ENCODE results near the gene PRSS36. TPM values are rescaled to one million over a fixed set of nuclear protein-coding genes. Genes with fewer than 3 reads are reported as not detected.

Gene PRSS36
- total and polyA plus RNA-seq, 4 donors, result 1.4 to 10.5 (median 6.6) TPM

- peaks cover 87% of the 10 kb centered on the region for H3K36me3 ChIP-seq (ENCODE audit: control insufficient read depth, insufficient read depth, low read length)
- peaks cover 37% of the 10 kb centered on the region for H3K4me1 ChIP-seq (ENCODE audit: control insufficient read depth, insufficient read depth, low read length)
- no peaks in the 10 kb centered on the region for H3K27me3 ChIP-seq (ENCODE audit: control insufficient read depth, insufficient read depth, low read length)
- no peaks in the 10 kb centered on the region for H3K9me3 ChIP-seq (ENCODE audit: control insufficient read depth, insufficient read depth, low read length)
- H3K4me3 ChIP-seq (ENCODE audit: low read depth, low read length), result no peak overlapping the region
- DNase-seq (ENCODE audit: low read depth in 4 of 6, low spot score in 6 of 6), result peak in 2 of 6 donors; percentile 57 to 70
- peak overlapping the region; percentile 73 for H3K27ac ChIP-seq (ENCODE audit: low read depth, low read length)
- 64% methylated on average over 13 of the region's 14 CpGs for WGBS (ENCODE audit: insufficient coverage)
Observed at GRCh38 chr16:31128711-31129567, 20.9 kb downstream of the PRSS36 start.

GRCh38 chr16:31127182-31127581 is 22.7 kb downstream of the PRSS36 start:
- no peaks in the 10 kb centered on the region for H3K9me3 ChIP-seq (ENCODE audit: control insufficient read depth, insufficient read depth, low read length)
- no peak for DNase-seq (ENCODE audit: low read depth in 4 of 6, low spot score in 6 of 6)
- H3K27me3 ChIP-seq (ENCODE audit: control insufficient read depth, insufficient read depth, low read length), result no peaks in the 10 kb centered on the region
- no peak overlapping the region for H3K4me3 ChIP-seq (ENCODE audit: low read depth, low read length)
- H3K4me1 ChIP-seq (ENCODE audit: control insufficient read depth, insufficient read depth, low read length), result peaks cover 31% of the 10 kb centered on the region
- WGBS (ENCODE audit: insufficient coverage), result 94% methylated on average over 13 of the region's 13 CpGs
- peaks cover 82% of the 10 kb centered on the region for H3K36me3 ChIP-seq (ENCODE audit: control insufficient read depth, insufficient read depth, low read length)
- H3K27ac ChIP-seq (ENCODE audit: low read depth, low read length), result no peak overlapping the region

- no peaks in the 10 kb centered on the region for H3K27me3 ChIP-seq (ENCODE audit: control insufficient read depth, insufficient read depth, low read length)
- H3K4me3 ChIP-seq (ENCODE audit: low read depth, low read length), result no peak overlapping the region
- 96% methylated on average over 3 of the region's 3 CpGs for WGBS (ENCODE audit: insufficient coverage)
- no peak for DNase-seq (ENCODE audit: low read depth in 4 of 6, low spot score in 6 of 6)
- peaks cover 31% of the 10 kb centered on the region for H3K4me1 ChIP-seq (ENCODE audit: control insufficient read depth, insufficient read depth, low read length)
- peaks cover 81% of the 10 kb centered on the region for H3K36me3 ChIP-seq (ENCODE audit: control insufficient read depth, insufficient read depth, low read length)
- H3K27ac ChIP-seq (ENCODE audit: low read depth, low read length), result no peak overlapping the region
- no peaks in the 10 kb centered on the region for H3K9me3 ChIP-seq (ENCODE audit: control insufficient read depth, insufficient read depth, low read length)
Observed at GRCh38 chr16:31125844-31126243, 24.0 kb downstream of the PRSS36 start.

GRCh38 chr16:31120129-31120528 is 29.7 kb downstream of the PRSS36 start:
- Histone ChIP-seq H3K9me3 (ENCODE audit: control insufficient read depth, insufficient read depth, low read length) (no peaks in the 10 kb centered on the region), H3K4me1 (ENCODE audit: control insufficient read depth, insufficient read depth, low read length) (peaks cover 19% of the 10 kb centered on the region), H3K36me3 (ENCODE audit: control insufficient read depth, insufficient read depth, low read length) (peaks cover 50% of the 10 kb centered on the region), H3K27ac (ENCODE audit: low read depth, low read length) (no peak overlapping the region), H3K4me3 (ENCODE audit: low read depth, low read length) (no peak overlapping the region), H3K27me3 (ENCODE audit: control insufficient read depth, insufficient read depth, low read length) (no peaks in the 10 kb centered on the region)
- no peak for DNase-seq (ENCODE audit: low read depth in 4 of 6, low spot score in 6 of 6)
- whole genome bisulfite sequencing (ENCODE audit: insufficient coverage), result 97% methylated on average over 16 of the region's 16 CpGs

GRCh38 chr16:31118223-31119155 is 31.4 kb downstream of the PRSS36 start:
- Histone ChIP-seq H3K36me3 (ENCODE audit: control insufficient read depth, insufficient read depth, low read length) (peaks cover 41% of the 10 kb centered on the region), H3K4me3 (ENCODE audit: low read depth, low read length) (peak overlapping the region; percentile 64), H3K9me3 (ENCODE audit: control insufficient read depth, insufficient read depth, low read length) (no peaks in the 10 kb centered on the region), H3K4me1 (ENCODE audit: control insufficient read depth, insufficient read depth, low read length) (peaks cover 19% of the 10 kb centered on the region), H3K27ac (ENCODE audit: low read depth, low read length) (peak overlapping the region; percentile 86), H3K27me3 (ENCODE audit: control insufficient read depth, insufficient read depth, low read length) (no peaks in the 10 kb centered on the region)
- WGBS (ENCODE audit: insufficient coverage), result 38% methylated on average over 4 of the region's 9 CpGs
- DNase-seq (ENCODE audit: low read depth in 4 of 6, low spot score in 6 of 6), result no peak

GRCh38 chr16:31117384-31118222 is 32.3 kb downstream of the PRSS36 start, which contains the start of gene KAT8:
Gene KAT8 (plus strand): TSS chr16:31117664. CDS start chr16:31117682, 18 bp downstream.
- Histone ChIP-seq H3K4me3 (ENCODE audit: low read depth, low read length) (peak within 1 kb of the TSS; percentile 64), H3K4me1 (ENCODE audit: control insufficient read depth, insufficient read depth, low read length) (peaks cover 19% of the 10 kb centered on the region), H3K27ac (ENCODE audit: low read depth, low read length) (peak within 1 kb of the TSS; percentile 86), H3K36me3 (ENCODE audit: control insufficient read depth, insufficient read depth, low read length) (peaks cover 42% of the 10 kb centered on the region), H3K9me3 (ENCODE audit: control insufficient read depth, insufficient read depth, low read length) (no peaks in the 10 kb centered on the region), H3K27me3 (ENCODE audit: control insufficient read depth, insufficient read depth, low read length) (no peaks in the 10 kb centered on the region)
- DNase-seq (ENCODE audit: low read depth in 4 of 6, low spot score in 6 of 6), result peak; percentile 89 to 100 (median 98)
- under 1% methylated on average over 62 of the region's 68 CpGs for WGBS (ENCODE audit: insufficient coverage)

- DNase-seq (ENCODE audit: low read depth in 4 of 6, low spot score in 6 of 6), result no peak
- H3K36me3 ChIP-seq (ENCODE audit: control insufficient read depth, insufficient read depth, low read length), result peaks cover 47% of the 10 kb centered on the region
- WGBS (ENCODE audit: insufficient coverage), result 100% methylated on average over 4 of the region's 8 CpGs
- no peaks in the 10 kb centered on the region for H3K27me3 ChIP-seq (ENCODE audit: control insufficient read depth, insufficient read depth, low read length)
- H3K4me1 ChIP-seq (ENCODE audit: control insufficient read depth, insufficient read depth, low read length), result peaks cover 27% of the 10 kb centered on the region
- no peak overlapping the region for H3K27ac ChIP-seq (ENCODE audit: low read depth, low read length)
- H3K9me3 ChIP-seq (ENCODE audit: control insufficient read depth, insufficient read depth, low read length), result no peaks in the 10 kb centered on the region
- no peak overlapping the region for H3K4me3 ChIP-seq (ENCODE audit: low read depth, low read length)
Observed at GRCh38 chr16:31114468-31114867, 35.4 kb downstream of the PRSS36 start.

GRCh38 chr16:31113121-31114120 is 36.4 kb downstream of the PRSS36 start:
- Histone ChIP-seq H3K36me3 (ENCODE audit: control insufficient read depth, insufficient read depth, low read length) (peaks cover 47% of the 10 kb centered on the region), H3K4me1 (ENCODE audit: control insufficient read depth, insufficient read depth, low read length) (peaks cover 30% of the 10 kb centered on the region), H3K27ac (ENCODE audit: low read depth, low read length) (no peak overlapping the region), H3K27me3 (ENCODE audit: control insufficient read depth, insufficient read depth, low read length) (no peaks in the 10 kb centered on the region), H3K4me3 (ENCODE audit: low read depth, low read length) (no peak overlapping the region), H3K9me3 (ENCODE audit: control insufficient read depth, insufficient read depth, low read length) (no peaks in the 10 kb centered on the region)
- 81% methylated on average over 3 of the region's 5 CpGs for WGBS (ENCODE audit: insufficient coverage)
- no peak for DNase-seq (ENCODE audit: low read depth in 4 of 6, low spot score in 6 of 6)

Data from spinal cord (tissue), 10 donors.